GM12872 (cell line): ENCODE measurements around the gene CDH13.

Experiments used
- CTCF ChIP-seq: IDR thresholded peaks from 3 replicates; pipeline ENCODE4 v1.5.1; 2011; ENCODE audit warnings: low read depth, mild to moderate bottlenecking, low read length, moderate library complexity; ENCODE audit not compliant: insufficient read depth

Gene CDH13

GRCh38 chr16:83113811-83114210, 487.0 kb downstream of the CDH13 start:
- no peak for TF ChIP-seq CTCF

GRCh38 chr16:83115491-83116232, 488.9 kb downstream of the CDH13 start:
- TF ChIP-seq CTCF: no peak

- TF ChIP-seq CTCF: no peak
Observed at GRCh38 chr16:83116274-83116892, 489.6 kb downstream of the CDH13 start.

GRCh38 chr16:83117810-83118209, 491.0 kb downstream of the CDH13 start:
- no peak for TF ChIP-seq CTCF

- TF ChIP-seq CTCF: no peak
Observed at GRCh38 chr16:83118365-83118764, 491.6 kb downstream of the CDH13 start.

- TF ChIP-seq CTCF: no peak
Observed at GRCh38 chr16:83125999-83126568, 499.3 kb downstream of the CDH13 start.

- no peak for TF ChIP-seq CTCF
Observed at GRCh38 chr16:83128041-83128440, 501.3 kb downstream of the CDH13 start.
